SK-N-SH (cell line): ENCODE data around the gene CACYBP.

Experiments
- CHD2 ChIP-seq: fragments of 150-350 bp; IDR thresholded peaks from 2 replicates; pipeline ENCODE4 v1.6.1; 2018; ENCODE audit warnings: low read length; ENCODE audit not compliant: partially characterized antibody
- CTCF ChIP-seq: fragments of 200-600 bp; sonication (generic); IDR thresholded peaks from 2 replicates; pipeline ENCODE4 v1.6.1; 2017; ENCODE audit warnings: antibody characterized with exemption, mild to moderate bottlenecking, moderate library complexity
- EP300 ChIP-seq, 2 experiments: IDR thresholded peaks; 2 replicates each; pipeline versions ENCODE4 v1.4.0 to v1.6.1; 2012; ENCODE audit warnings: borderline replicate concordance in 1 of 2, low read depth in 1 of 2, low read length in 1 of 2
- EZH2phosphoT487 ChIP-seq: fragments of 200-600 bp; sonication (generic); IDR thresholded peaks from 2 replicates; pipeline ENCODE4 v1.6.1; 2017; ENCODE audit warnings: low read depth, mixed run types, mild to moderate bottlenecking, antibody characterized with exemption, moderate library complexity, borderline replicate concordance
- FOXM1 ChIP-seq: IDR thresholded peaks from 2 replicates; pipeline ENCODE4 v1.4.0; 2012; ENCODE audit warnings: low read depth, mild to moderate bottlenecking
- GABPA ChIP-seq: IDR thresholded peaks from 2 replicates; pipeline ENCODE4 v1.4.0; 2012; ENCODE audit warnings: low read depth, mild to moderate bottlenecking
- GATA2 ChIP-seq: sonication (generic); formaldehyde crosslinking; IDR thresholded peaks from 2 replicates; pipeline ENCODE4 v1.5.0; 2020; ENCODE audit warnings: mild to moderate bottlenecking, missing genetic modification reagents
- MXI1 ChIP-seq: IDR thresholded peaks from 2 replicates; pipeline ENCODE4 v1.6.1; 2012; ENCODE audit warnings: mild to moderate bottlenecking, low read depth, low read length, improper control_type of control experiment
- NRF1 ChIP-seq: IDR thresholded peaks from 2 replicates; pipeline ENCODE4 v1.6.1; 2012; ENCODE audit warnings: low read depth, mild to moderate bottlenecking, low read length
- RAD21 ChIP-seq: IDR thresholded peaks from 2 replicates; pipeline ENCODE4 v1.6.1; 2012; ENCODE audit warnings: mild to moderate bottlenecking, low read length
- SIN3A ChIP-seq: IDR thresholded peaks from 2 replicates; pipeline ENCODE4 v1.6.1; 2012; ENCODE audit warnings: low read depth, mild to moderate bottlenecking, low read length, moderate library complexity, borderline replicate concordance
- ZBTB33 ChIP-seq: IDR thresholded peaks from 2 replicates; pipeline ENCODE4 v1.4.0; 2012; ENCODE audit warnings: low read depth, borderline replicate concordance
- TF ChIP-seq, protein P1 (sequence below): fragments of 150-350 bp; IDR thresholded peaks from 2 replicates; pipeline ENCODE4 v1.6.1; 2017; ENCODE audit warnings: antibody characterized with exemption, low read length, low read depth, borderline replicate concordance

DNA sequence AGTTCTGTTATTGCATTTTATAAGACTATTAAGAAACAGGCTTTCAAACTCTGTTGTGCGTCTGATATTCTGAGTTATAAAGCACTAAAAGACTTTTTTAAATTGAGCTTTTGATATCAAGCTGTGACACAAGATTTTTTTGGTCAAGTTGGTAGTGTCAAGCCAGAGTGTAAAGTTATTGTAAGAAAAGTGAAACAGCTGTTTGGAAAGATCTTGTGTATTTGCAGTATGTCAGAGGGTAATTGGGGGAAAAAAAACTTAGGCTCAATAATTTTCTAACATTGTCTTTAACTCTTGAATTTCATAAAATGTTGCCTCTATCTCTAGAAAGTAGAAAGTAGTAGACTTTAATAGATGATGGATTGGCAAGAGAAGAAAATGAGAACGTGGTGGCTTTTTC, 3.8 kb downstream of the CACYBP start:
- TF ChIP-seq EP300 (IDR thresholded peaks at IDR 0.05; ENCODE audit: borderline replicate concordance in 1 of 2, low read depth in 1 of 2, low read length in 1 of 2) = no peak
- no peak for TF ChIP-seq RAD21
- no peak for TF ChIP-seq CTCF
- no peak for TF ChIP-seq GATA2 (CRISPR knock-in tag)
- TF ChIP-seq MXI1 = no peak
- TF ChIP-seq ZBTB33 = no peak
- no peak for TF ChIP-seq NRF1
- no peak for TF ChIP-seq FOXM1
- TF ChIP-seq, protein P1, sequence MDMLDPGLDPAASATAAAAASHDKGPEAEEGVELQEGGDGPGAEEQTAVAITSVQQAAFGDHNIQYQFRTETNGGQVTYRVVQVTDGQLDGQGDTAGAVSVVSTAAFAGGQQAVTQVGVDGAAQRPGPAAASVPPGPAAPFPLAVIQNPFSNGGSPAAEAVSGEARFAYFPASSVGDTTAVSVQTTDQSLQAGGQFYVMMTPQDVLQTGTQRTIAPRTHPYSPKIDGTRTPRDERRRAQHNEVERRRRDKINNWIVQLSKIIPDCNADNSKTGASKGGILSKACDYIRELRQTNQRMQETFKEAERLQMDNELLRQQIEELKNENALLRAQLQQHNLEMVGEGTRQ = no peak
- no peak for TF ChIP-seq GABPA
- TF ChIP-seq EZH2phosphoT487 = no peak
- no peak for TF ChIP-seq CHD2
- TF ChIP-seq SIN3A = no peak
